GM21528 (cell line): ENCODE data around the gene TESMIN.

Experiments
- ATAC-seq: cut with Tn5 transposase; IDR thresholded peaks from one replicate; pipeline ENCODE4 v1.9.1; 2021; ENCODE audit warnings: mild to moderate bottlenecking, moderate library complexity; ENCODE audit not compliant: unreplicated experiment, low FRiP score

TESMIN gene

GRCh38 chr11:68714060-68714856 is 37.1 kb downstream of the TESMIN start:
- ATAC-seq, result no peak

- no peak for ATAC-seq
These were observed 40.2 kb downstream of the TESMIN start for GRCh38 chr11:68711114-68711513.

GRCh38 chr11:68710409-68710808 is 40.9 kb downstream of the TESMIN start:
- no peak for ATAC-seq

GRCh38 chr11:68709062-68709461 is 42.3 kb downstream of the TESMIN start:
- no peak for ATAC-seq

GRCh38 chr11:68707527-68707926 is 43.8 kb downstream of the TESMIN start:
- no peak for ATAC-seq

GRCh38 chr11:68704887-68705286 is 46.4 kb downstream of the TESMIN start:
- no peak for ATAC-seq

- ATAC-seq, result no peak
These were observed 52.3 kb downstream of the TESMIN start for GRCh38 chr11:68698993-68699392.

GRCh38 chr11:68695531-68695930 is 55.8 kb downstream of the TESMIN start:
- no peak for ATAC-seq

GRCh38 chr11:68694431-68695297 is 56.7 kb downstream of the TESMIN start:
- no peak for ATAC-seq

- ATAC-seq, result no peak
These were observed 57.8 kb downstream of the TESMIN start for GRCh38 chr11:68693484-68693882.

- ATAC-seq, result no peak
These were observed 58.3 kb downstream of the TESMIN start for GRCh38 chr11:68692871-68693483.

GRCh38 chr11:68692115-68692514 is 59.2 kb downstream of the TESMIN start:
- ATAC-seq, result no peak

GRCh38 chr11:68691402-68691784 is 59.9 kb downstream of the TESMIN start:
- ATAC-seq, result no peak

GRCh38 chr11:68690671-68691401 is 60.5 kb downstream of the TESMIN start:
- no peak for ATAC-seq

GRCh38 chr11:68689737-68690625 is 61.3 kb downstream of the TESMIN start:
- ATAC-seq, result no peak

- ATAC-seq, result no peak
These were observed 62.4 kb downstream of the TESMIN start for GRCh38 chr11:68688881-68689280.

GRCh38 chr11:68687986-68688385 is 63.3 kb downstream of the TESMIN start:
- no peak for ATAC-seq

- no peak for ATAC-seq
These were observed 64.0 kb downstream of the TESMIN start for GRCh38 chr11:68687311-68687710.

GRCh38 chr11:68686486-68686885 is 64.8 kb downstream of the TESMIN start:
- ATAC-seq, result no peak
